SU-DHL-6 (cell line): ENCODE measurements around the gene IRX4.

ENCODE experiments used
- CTCF ChIP-seq: fragments of 200-600 bp; sonication (generic); IDR thresholded peaks from one replicate; pipeline ENCODE4 v1.5.1; 2017; ENCODE audit warnings: antibody characterized with exemption, mild to moderate bottlenecking, low read length, moderate library complexity; ENCODE audit not compliant: insufficient read depth, poor library complexity, severe bottlenecking
- EZH2phosphoT487 ChIP-seq: fragments of 200-600 bp; sonication (generic), shearing (Covaris generic); conservative IDR thresholded peaks from 2 replicates; pipeline ENCODE4 v1.6.1; 2018; ENCODE audit warnings: mild to moderate bottlenecking, antibody characterized with exemption, low read length, moderate library complexity, mixed read lengths

GRCh38 chr5:1888541-1889251 is 6.0 kb upstream of the IRX4 start:
- TF ChIP-seq CTCF (no peak), EZH2phosphoT487 (no peak)
